Adrenal gland (tissue), 12 donors: ENCODE data around the gene HLA-F. TPM values are rescaled to one million over a fixed set of nuclear protein-coding genes. Genes with fewer than 3 reads are reported as not detected.

Source experiments
- DNase-seq, 7 donors: peaks; one replicate each; pipeline ENCODE4 v3.0.0-alpha.2; 2019 to 2020
- H3K27ac ChIP-seq, 5 donors: fragments of 200-600 bp; sonication (generic) in 4 of 5; 1 replicate in 3 of 5; 2 replicates in 2 of 5; pipeline versions ENCODE4 v1.5.1 to v1.8.0; 2016 to 2020; ENCODE audit warnings: mild to moderate bottlenecking in 1 of 5
- H3K27me3 ChIP-seq: fragments of 200-600 bp; 2 replicates; pipeline ENCODE4 v1.8.0; 2021
- H3K36me3 ChIP-seq, 2 donors: fragments of 200-600 bp; replicated peaks in 1 of 2; 1 replicate in 1 of 2; 2 replicates in 1 of 2; pipeline versions ENCODE4 v1.5.1 to v1.8.0; 2018 to 2022
- H3K4me1 ChIP-seq, 2 donors: fragments of 200-600 bp; replicated peaks in 1 of 2; 1 replicate in 1 of 2; 2 replicates in 1 of 2; pipeline versions ENCODE4 v1.5.1 to v1.8.0; 2018 to 2021
- H3K4me3 ChIP-seq, 4 donors: fragments of 200-600 bp; sonication (generic) in 3 of 4; one replicate each; pipeline ENCODE4 v1.5.1; 2016 to 2018
- H3K9me3 ChIP-seq, 3 donors: fragments of 200-600 bp; sonication (generic) in 1 of 3; replicated peaks in 1 of 3; 1 replicate in 2 of 3; 2 replicates in 1 of 3; pipeline versions ENCODE4 v1.5.1 to v1.8.0; 2016 to 2021
- CTCF ChIP-seq, 6 experiments: fragments of 450-650 bp in 4 of 6; fragments of 200-600 bp in 2 of 6; sonication (generic) in 1 of 6; IDR thresholded peaks; 1 replicate in 5 of 6; 2 replicates in 1 of 6; pipeline versions ENCODE4 v1.5.1 to v1.8.0; 2016 to 2021; ENCODE audit warnings: antibody characterized with exemption in 6 of 6, mild to moderate bottlenecking in 2 of 6, moderate library complexity in 1 of 6
- POLR2A ChIP-seq, 2 donors: fragments of 450-650 bp; IDR thresholded peaks; one replicate each; pipeline ENCODE4 v1.6.1; 2017; ENCODE audit warnings: antibody characterized with exemption in 2 of 2, mild to moderate bottlenecking in 2 of 2, moderate library complexity in 1 of 2
- WGBS, 4 donors: extraction: QIAGEN DNeasy Blood & Tissue Kit in 2 of 4; methylation state at CpG; one replicate each; pipeline versions ENCODE4 v1.1.5 to v1.1.7; 2013 to 2017; 5-methylcytosine and 5-hydroxymethylcytosine counted together
- intact Hi-C, 2 donors: fragments of 100-400 bp; cut with DNase I; formaldehyde crosslinking; loops; one replicate each; pipeline versions ENCODE4 v1.14.1 to v1.15.0; 2022 to 2023
- polyA plus RNA-seq, 3 donors: library from polyadenylated mRNA; stranded (reverse); fragments of 200-250 nt in 2 of 3; fragments of 350-450 nt in 1 of 3; fragmentation: Illumina TruSeq in 1 of 3; extraction: RNeasy Lipid Tissue Mini Kit (QIAGEN cat#74804) in 1 of 3; gene quantifications; one replicate each; pipeline ENCODE4 v1.2.3, GENCODE V29; 2013 to 2014
- total RNA-seq, 9 donors: library from RNA; depleted of rRNA in 4 of 9; stranded (reverse); fragments of >200 nt in 4 of 9; fragments of 120-200 nt in 1 of 9; fragmentation: NEBNext Ultra II Directional in 1 of 9; extraction: Animal tissue kit (Norgen Biotek cat#: 25700) in 1 of 9; gene quantifications; one replicate each; pipeline versions ENCODE4 v1.1.0 to v1.2.4, GENCODE V29; 2013 to 2023
- donor health status: healthy with polysubstance abuse.
- donor health status: Bipolar disorder and iron deficiency.
- donor health status: DM: yes; HTN: yes; CAD: no.
- donor health status: DM: no; HTN: no; CAD: no.
- donor health status: DM: no; HTN: no; CAD: no.
- donor health status: DM: yes; HTN: yes; CAD: no.

Gene HLA-F
- total and polyA plus RNA-seq, 12 donors = 3.8 to 285 (median 85.0) TPM

- H3K4me1 ChIP-seq = peaks cover 11 to 14% of the 10 kb centered on the region in 2 donors
- intact Hi-C loops = loop anchor here in 1 of 2 donors (10.0 kb wide), 1 partner anchor 90 kb away; no protein-coding TSS in a partner anchor
- WGBS, 4 donors = 87 to 89% methylated on average over 4 of the region's 4 CpGs; no CpG with 5 or more reads in 2 of the 4 donors
- no peaks in the 10 kb centered on the region for H3K27me3 ChIP-seq
- H3K36me3 ChIP-seq = peaks cover 0 to 6% of the 10 kb centered on the region in 2 donors
- no peak overlapping the region for H3K27ac ChIP-seq
- H3K4me3 ChIP-seq = no peak overlapping the region
- TF ChIP-seq CTCF (IDR thresholded peaks at IDR 0.05) (no peak), POLR2A (IDR thresholded peaks at IDR 0.05) (no peak)
- DNase-seq = peak in 1 of 7 donors; percentile 31
- no peaks in the 10 kb centered on the region for H3K9me3 ChIP-seq
These were observed 21.4 kb downstream of the HLA-F start for GRCh38 chr6:29744621-29745020.

- no peaks in the 10 kb centered on the region for H3K9me3 ChIP-seq
- intact Hi-C loops = loop anchor here in 1 of 2 donors (10.0 kb wide), 1 partner anchor 89 kb away; no protein-coding TSS in a partner anchor
- H3K27ac ChIP-seq = no peak overlapping the region
- H3K4me3 ChIP-seq = no peak overlapping the region
- no peaks in the 10 kb centered on the region for H3K27me3 ChIP-seq
- 22 to 100% (median 85%) methylated on average over 1 to 3 of the region's 3 CpGs for WGBS, 4 donors
- H3K4me1 ChIP-seq = peaks cover 14 to 16% of the 10 kb centered on the region in 2 donors
- no peak for TF ChIP-seq CTCF (IDR thresholded peaks at IDR 0.05)
- no peak for TF ChIP-seq POLR2A (IDR thresholded peaks at IDR 0.05)
- DNase-seq = no peak
- H3K36me3 ChIP-seq = peaks cover 0 to 6% of the 10 kb centered on the region in 2 donors
These were observed 22.2 kb downstream of the HLA-F start for GRCh38 chr6:29745386-29745785.

GRCh38 chr6:29745855-29746449 lies 22.7 kb downstream of the HLA-F start:
- Histone ChIP-seq H3K36me3 (peaks cover 0 to 6% of the 10 kb centered on the region in 2 donors), H3K4me1 (peaks cover 14 to 16% of the 10 kb centered on the region in 2 donors), H3K9me3 (no peaks in the 10 kb centered on the region), H3K27ac (no peak overlapping the region), H3K4me3 (no peak overlapping the region), H3K27me3 (no peaks in the 10 kb centered on the region)
- intact Hi-C loops = loop anchor here in 1 of 2 donors (10.0 kb wide), 1 partner anchor 89 kb away; no protein-coding TSS in a partner anchor
- TF ChIP-seq POLR2A (IDR thresholded peaks at IDR 0.05) (no peak), CTCF (IDR thresholded peaks at IDR 0.05) (no peak)
- no peak for DNase-seq
- WGBS, 4 donors = 70 to 92% (median 81%) methylated on average over 2 to 4 of the region's 4 CpGs

GRCh38 chr6:29746846-29747687 lies 23.8 kb downstream of the HLA-F start:
- Histone ChIP-seq H3K36me3 (peaks cover 0 to 6% of the 10 kb centered on the region in 2 donors), H3K27me3 (no peaks in the 10 kb centered on the region), H3K4me3 (no peak overlapping the region), H3K27ac (no peak overlapping the region), H3K9me3 (no peaks in the 10 kb centered on the region), H3K4me1 (peaks cover 14 to 16% of the 10 kb centered on the region in 2 donors)
- intact Hi-C loops = loop anchor here in 1 of 2 donors (10.0 kb wide), 1 partner anchor 88 kb away; no protein-coding TSS in a partner anchor
- WGBS, 4 donors = 76 to 90% (median 82%) methylated on average over 16 of the region's 16 CpGs
- TF ChIP-seq POLR2A (IDR thresholded peaks at IDR 0.05) (no peak), CTCF (IDR thresholded peaks at IDR 0.05) (no peak)
- no peak for DNase-seq
